Ishikawa (cell line): ENCODE results near the gene SLC25A23.

ENCODE experiments used
- RAD21 ChIP-seq: IDR thresholded peaks from 2 replicates; pipeline ENCODE4 v1.6.1; 2012; ENCODE audit warnings: low read depth
- TF ChIP-seq, protein P1 (sequence below): IDR thresholded peaks from 2 replicates; pipeline ENCODE4 v1.6.1; 2012

DNA sequence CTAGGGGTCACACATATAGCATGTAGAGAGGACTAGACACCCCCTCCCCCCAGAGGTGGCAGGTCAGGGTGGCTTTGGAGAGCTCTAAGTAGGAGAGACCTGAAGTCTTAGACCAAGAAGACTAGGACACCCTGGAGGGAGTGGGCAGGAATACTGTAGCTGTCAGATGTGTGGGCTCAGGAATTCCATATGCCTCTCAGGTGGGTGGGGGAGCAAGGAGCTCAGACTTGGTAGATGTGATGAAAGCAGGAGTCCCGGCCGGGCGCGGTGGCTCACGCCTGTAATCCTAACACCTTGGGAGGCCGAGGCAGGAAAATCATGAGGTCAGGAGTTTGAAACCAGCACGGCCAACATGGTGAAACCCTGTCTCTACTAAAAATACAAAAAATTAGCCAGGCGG, 6.1 kb upstream of the SLC25A23 start:
- TF ChIP-seq, protein P1, sequence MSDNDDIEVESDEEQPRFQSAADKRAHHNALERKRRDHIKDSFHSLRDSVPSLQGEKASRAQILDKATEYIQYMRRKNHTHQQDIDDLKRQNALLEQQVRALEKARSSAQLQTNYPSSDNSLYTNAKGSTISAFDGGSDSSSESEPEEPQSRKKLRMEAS, result no peak
- no peak for TF ChIP-seq RAD21
